HG02884 (cell line): Measurements from ENCODE around the gene CDC73.
A peak's percentile ranks its signal among the peaks of the same experiment; 100 is the strongest.
"Not testable (repeated sequence)": the region's sequence is repeated elsewhere in the genome, so short reads cannot be mapped to it uniquely, and the experiment has no call there.

ENCODE experiments used
- ATAC-seq: cut with Tn5 transposase; IDR thresholded peaks from one replicate; pipeline ENCODE4 v1.9.1; 2021; ENCODE audit warnings: mild to moderate bottlenecking, moderate library complexity; ENCODE audit not compliant: unreplicated experiment

CDC73 gene

DNA sequence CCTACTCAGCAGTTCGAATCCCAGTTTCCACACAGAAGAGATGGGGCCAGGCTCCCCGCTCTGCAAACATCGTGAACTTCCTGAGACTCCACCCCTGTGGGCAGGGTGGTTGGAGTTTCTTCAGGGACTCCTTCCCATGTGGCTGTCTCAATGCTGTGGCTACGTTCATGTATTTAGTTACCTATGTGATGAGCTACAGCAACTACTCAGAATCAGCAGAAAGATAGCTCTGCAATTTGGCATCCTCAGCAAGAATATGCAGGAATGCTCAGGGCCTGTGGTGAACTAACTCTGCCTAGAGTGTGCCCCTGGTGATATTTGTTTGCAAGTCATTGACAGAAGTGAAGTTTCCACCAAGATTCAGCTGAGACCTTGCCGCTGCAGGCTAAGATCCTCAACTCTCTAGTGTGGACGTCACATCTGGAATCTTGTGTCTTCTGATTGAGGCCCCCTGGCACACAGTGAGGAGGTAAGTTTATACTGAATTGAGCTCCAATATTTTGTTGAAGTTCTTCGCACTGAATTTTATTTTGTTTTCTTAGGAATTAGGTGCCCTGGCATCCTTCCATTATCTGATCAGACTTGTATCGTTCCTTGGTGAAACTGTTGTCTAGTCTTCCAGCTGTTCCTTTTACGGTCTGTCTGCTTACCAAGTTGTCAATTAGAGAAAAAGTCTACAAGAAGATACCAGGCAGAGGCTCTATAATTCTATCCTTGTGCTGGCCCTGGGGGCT lies 8.4 kb upstream of the CDC73 start:
- ATAC-seq, result no peak

- no peak for ATAC-seq
Observed at GRCh38 chr1:193113992-193114332, 7.9 kb upstream of the CDC73 start.

- ATAC-seq, result no peak
Observed at GRCh38 chr1:193114485-193115095, 7.2 kb upstream of the CDC73 start.

GRCh38 chr1:193115629-193116227 lies 6.1 kb upstream of the CDC73 start:
- no peak for ATAC-seq

GRCh38 chr1:193117167-193117566 lies 4.7 kb upstream of the CDC73 start:
- not testable (repeated sequence) for ATAC-seq

- no peak for ATAC-seq
Observed at GRCh38 chr1:193118194-193118593, 3.6 kb upstream of the CDC73 start.

- ATAC-seq, result no peak
Observed at GRCh38 chr1:193118803-193119730, 2.8 kb upstream of the CDC73 start.

DNA sequence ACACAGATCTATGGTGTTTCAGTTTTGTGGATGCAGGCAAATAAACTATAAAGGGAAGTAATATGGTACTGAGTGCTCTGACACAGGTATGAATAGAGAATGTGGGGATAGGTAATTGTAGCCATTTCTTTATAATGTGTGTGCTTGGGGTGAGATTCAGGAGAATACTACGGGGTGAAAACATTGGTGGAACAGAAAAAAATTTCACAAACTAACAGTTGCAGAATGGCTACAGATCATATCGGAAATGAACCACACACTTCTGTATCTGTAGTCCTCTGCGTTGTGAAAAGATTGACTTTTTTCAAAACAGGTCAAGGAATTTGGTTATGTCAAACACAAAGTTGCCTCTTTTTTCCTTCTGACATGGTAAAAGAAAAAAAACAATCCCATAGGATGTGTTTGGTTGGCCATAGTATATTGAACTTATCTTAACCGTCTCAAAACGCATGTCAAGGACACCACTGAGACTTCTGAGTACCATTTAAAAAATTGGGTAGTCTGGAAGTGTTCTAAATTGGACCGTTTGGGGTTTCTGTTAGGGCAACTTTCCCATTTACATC lies 1.1 kb upstream of the CDC73 start:
- ATAC-seq, result no peak

DNA sequence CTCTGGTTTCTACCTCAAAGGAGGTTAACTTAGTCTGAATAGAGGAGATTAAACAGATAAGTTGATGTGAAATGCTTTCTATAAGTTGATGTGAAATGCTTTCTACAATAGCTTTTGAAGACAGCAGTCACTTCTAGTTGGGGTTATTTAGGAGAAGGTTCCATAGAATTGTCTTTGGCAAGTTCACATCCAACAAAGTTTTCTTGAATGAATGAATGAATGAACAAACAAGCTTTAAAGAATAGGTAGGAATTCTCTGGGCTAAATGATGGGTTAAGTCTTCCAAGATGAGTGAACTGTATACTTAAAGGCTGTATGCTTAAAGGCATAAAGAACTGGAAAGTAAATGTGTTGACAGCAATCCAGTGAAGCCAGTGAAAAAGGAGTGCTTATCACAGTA lies 1.9 kb downstream of the CDC73 start:
- ATAC-seq, result no peak

- no peak for ATAC-seq
Observed at GRCh38 chr1:193125369-193125768, 3.5 kb downstream of the CDC73 start.

GRCh38 chr1:193131266-193131860 lies 9.5 kb downstream of the CDC73 start:
- peak; percentile 65 for ATAC-seq

- ATAC-seq, result no peak
Observed at GRCh38 chr1:193140254-193140653, 18.4 kb downstream of the CDC73 start.

DNA sequence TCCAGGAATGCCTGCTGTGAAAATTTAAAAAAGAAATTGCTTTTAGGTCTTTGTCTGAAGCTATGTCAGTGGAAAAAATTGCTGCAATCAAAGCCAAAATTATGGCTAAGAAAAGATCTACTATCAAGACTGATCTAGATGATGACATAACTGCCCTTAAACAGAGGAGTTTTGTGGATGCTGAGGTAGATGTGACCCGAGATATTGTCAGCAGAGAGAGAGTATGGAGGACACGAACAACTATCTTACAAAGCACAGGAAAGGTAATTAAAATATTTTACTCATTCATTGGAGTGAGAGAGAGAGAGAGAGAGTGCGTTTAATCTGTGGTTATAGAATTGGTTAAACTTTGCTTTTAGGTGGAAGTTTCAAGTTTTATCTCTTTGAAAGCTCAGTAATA lies 20.0 kb downstream of the CDC73 start:
- ATAC-seq, result no peak

- no peak for ATAC-seq
Observed at GRCh38 chr1:193142409-193142808, 20.6 kb downstream of the CDC73 start.

DNA sequence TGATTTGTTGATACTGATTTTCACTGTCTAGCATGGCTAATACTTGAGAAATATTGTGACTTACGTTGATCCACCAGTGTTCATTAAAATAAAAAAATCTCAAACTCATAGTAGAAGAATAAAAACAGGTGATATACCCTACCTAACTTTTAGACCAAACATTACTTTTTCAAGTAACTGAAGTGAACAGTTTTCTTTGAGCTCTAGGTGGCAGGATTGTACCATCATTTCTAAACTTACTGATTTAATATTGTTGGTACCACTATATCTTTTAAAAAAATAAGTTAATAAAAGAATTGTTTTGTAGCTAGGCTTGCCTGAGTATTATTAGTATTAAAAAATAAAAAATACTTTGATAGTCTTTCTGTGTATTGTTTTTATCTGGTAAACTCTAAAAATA lies 21.5 kb downstream of the CDC73 start:
- ATAC-seq, result no peak

- no peak for ATAC-seq
Observed at GRCh38 chr1:193144361-193144938, 22.6 kb downstream of the CDC73 start.

- ATAC-seq, result no peak
Observed at GRCh38 chr1:193144999-193145398, 23.2 kb downstream of the CDC73 start.

- ATAC-seq, result no peak
Observed at GRCh38 chr1:193156117-193156821, 34.4 kb downstream of the CDC73 start.

- ATAC-seq, result no peak
Observed at GRCh38 chr1:193156822-193157142, 35.0 kb downstream of the CDC73 start.

- no peak for ATAC-seq
Observed at GRCh38 chr1:193157360-193157759, 35.5 kb downstream of the CDC73 start.
